Spinal cord (tissue), 10 donors: ENCODE results near the gene NCBP2. TPM values are rescaled to one million over a fixed set of nuclear protein-coding genes. Genes with fewer than 3 reads are reported as not detected.

Experiments used
- DNase-seq, 6 donors: peaks; one replicate each; pipeline versions ENCODE4 v3.0.0 to v3.0.0-alpha.2; 2013 to 2015; ENCODE audit warnings: low spot score in 6 of 6, low read depth in 4 of 6
- H3K27ac ChIP-seq: one replicate; pipeline ENCODE4 v1.5.1; 2013; ENCODE audit warnings: low read depth, low read length, control low read depth
- H3K27me3 ChIP-seq: one replicate; pipeline ENCODE4 v1.6.1; 2013; ENCODE audit warnings: low read length; ENCODE audit not compliant: control insufficient read depth, insufficient read depth
- H3K36me3 ChIP-seq: one replicate; pipeline ENCODE4 v1.6.1; 2013; ENCODE audit warnings: low read length; ENCODE audit not compliant: control insufficient read depth, insufficient read depth
- H3K4me1 ChIP-seq: one replicate; pipeline ENCODE4 v1.6.1; 2013; ENCODE audit warnings: low read length; ENCODE audit not compliant: control insufficient read depth, insufficient read depth
- H3K4me3 ChIP-seq: one replicate; pipeline ENCODE4 v1.5.1; 2013; ENCODE audit warnings: low read depth, low read length, control low read depth
- H3K9me3 ChIP-seq: one replicate; pipeline ENCODE4 v1.6.1; 2013; ENCODE audit warnings: low read length; ENCODE audit not compliant: control insufficient read depth, insufficient read depth
- WGBS: methylation state at CpG from one replicate; pipeline ENCODE4 v1.1.5; 2013; ENCODE audit warnings: missing lambda C conversion rate; ENCODE audit not compliant: insufficient coverage; 5-methylcytosine and 5-hydroxymethylcytosine counted together
- polyA plus RNA-seq, 2 donors: library from polyadenylated mRNA; unstranded; fragments of 120-200 nt; gene quantifications; one replicate each; pipeline ENCODE4 v1.2.1, GENCODE V29; 2013; ENCODE audit not compliant: insufficient read length in 2 of 2
- total RNA-seq, 2 donors: library from RNA; depleted of rRNA in 1 of 2; stranded (reverse); fragments of 120-200 nt in 1 of 2; fragments of >200 nt in 1 of 2; gene quantifications; one replicate each; pipeline versions ENCODE4 v1.2.3 to v1.2.4, GENCODE V29; 2013 to 2014
- donor health status: healthy.

NCBP2 gene
- total and polyA plus RNA-seq, 4 donors: 53.3 to 143 (median 94.1) TPM

DNA sequence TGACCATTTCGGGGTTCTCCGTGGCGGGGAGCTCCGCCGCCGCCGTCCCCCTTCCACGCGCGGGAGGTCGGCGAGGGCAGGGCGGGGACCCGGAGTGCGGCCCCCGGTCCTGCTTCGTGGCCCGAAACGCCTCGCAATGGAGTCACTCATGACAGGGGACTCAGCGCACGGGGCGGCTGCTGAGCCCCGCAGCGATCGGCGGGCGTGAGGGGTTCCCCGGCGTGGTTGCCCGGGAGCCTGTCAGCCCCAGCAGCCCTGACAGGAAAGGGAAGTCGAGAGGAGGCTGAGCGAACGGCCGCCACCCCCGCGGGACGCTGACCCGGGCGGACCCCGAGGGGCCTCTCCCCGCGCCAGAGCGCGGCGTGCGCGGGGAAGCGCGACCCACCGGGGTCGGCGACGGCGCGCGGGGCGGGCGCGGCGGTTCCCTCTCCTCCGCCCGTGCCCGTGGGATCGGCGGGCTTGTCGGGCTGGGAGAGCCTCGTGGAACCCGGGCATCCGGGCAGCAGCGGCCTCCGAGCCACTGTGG, 26.9 kb upstream of the NCBP2 start:
- H3K9me3 ChIP-seq: no peaks in the 10 kb centered on the region
- peaks cover 16% of the 10 kb centered on the region for H3K36me3 ChIP-seq
- H3K4me1 ChIP-seq: peaks cover 22% of the 10 kb centered on the region
- WGBS: under 1% methylated on average over 72 of the region's 72 CpGs
- no peak overlapping the region for H3K27ac ChIP-seq
- peak overlapping the region; percentile 49 for H3K4me3 ChIP-seq
- H3K27me3 ChIP-seq: peaks cover 42% of the 10 kb centered on the region
- peak in 2 of 6 donors; percentile 47 to 49 for DNase-seq

DNA sequence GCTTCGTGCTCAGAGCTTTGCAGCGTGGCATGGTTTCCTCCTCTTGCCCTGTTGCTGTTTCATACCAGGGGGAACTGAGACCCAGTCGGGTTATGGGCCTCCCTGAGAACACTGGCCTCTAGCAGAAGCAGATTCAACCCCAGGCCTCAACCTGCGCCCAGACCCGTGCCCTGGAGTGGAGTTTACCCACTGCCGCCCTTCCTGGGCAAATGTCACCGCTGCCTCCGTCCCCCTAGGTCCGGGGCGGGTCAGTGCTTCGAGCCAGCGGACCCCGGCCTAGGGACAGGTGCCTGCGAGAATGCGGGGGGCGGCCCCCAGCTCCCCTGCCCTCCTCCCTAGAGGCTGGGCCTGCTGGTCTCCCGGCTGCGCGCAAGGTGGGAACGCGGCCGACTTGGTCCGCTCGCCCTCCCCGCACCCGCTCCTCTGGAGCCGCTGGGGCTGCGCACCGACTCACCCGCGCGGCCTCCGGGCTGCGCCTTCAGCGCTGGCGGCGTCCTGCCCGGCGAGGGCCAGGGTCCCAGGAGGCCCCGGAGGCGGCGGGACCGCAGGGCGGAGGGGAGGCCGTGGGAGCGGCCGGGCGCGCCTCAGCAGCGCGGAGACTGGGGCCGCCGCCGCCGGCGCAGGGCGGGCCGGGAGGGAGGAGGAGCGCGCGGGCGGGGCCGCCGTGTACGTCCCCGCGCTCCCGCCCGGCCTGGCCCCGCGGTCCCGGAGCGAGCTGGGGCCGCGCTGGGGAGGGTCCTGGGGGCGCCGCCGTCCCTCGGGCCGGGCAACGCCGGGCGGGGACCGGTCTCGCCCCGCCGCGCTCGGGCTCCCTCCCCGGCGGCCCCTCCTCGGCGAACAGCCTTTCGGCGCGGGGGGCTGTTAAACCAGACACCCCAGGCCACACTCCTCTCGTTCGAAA, 26.2 kb upstream of the NCBP2 start, which contains the start of gene PIGZ:
Gene PIGZ (minus strand): TSS at position 601 of the 901 bp plus-strand sequence. CDS start 16,802 bp downstream, outside the sequence.
- Histone ChIP-seq H3K4me1 (peaks cover 22% of the 10 kb centered on the region), H3K36me3 (peaks cover 16% of the 10 kb centered on the region), H3K27ac (no peak within 1 kb of the TSS), H3K9me3 (no peaks in the 10 kb centered on the region), H3K27me3 (peaks cover 42% of the 10 kb centered on the region), H3K4me3 (peak within 1 kb of the TSS; percentile 49)
- whole genome bisulfite sequencing: 1% methylated on average over 98 of the region's 98 CpGs
- peak in 2 of 6 donors; percentile 54 to 63 for DNase-seq

DNA sequence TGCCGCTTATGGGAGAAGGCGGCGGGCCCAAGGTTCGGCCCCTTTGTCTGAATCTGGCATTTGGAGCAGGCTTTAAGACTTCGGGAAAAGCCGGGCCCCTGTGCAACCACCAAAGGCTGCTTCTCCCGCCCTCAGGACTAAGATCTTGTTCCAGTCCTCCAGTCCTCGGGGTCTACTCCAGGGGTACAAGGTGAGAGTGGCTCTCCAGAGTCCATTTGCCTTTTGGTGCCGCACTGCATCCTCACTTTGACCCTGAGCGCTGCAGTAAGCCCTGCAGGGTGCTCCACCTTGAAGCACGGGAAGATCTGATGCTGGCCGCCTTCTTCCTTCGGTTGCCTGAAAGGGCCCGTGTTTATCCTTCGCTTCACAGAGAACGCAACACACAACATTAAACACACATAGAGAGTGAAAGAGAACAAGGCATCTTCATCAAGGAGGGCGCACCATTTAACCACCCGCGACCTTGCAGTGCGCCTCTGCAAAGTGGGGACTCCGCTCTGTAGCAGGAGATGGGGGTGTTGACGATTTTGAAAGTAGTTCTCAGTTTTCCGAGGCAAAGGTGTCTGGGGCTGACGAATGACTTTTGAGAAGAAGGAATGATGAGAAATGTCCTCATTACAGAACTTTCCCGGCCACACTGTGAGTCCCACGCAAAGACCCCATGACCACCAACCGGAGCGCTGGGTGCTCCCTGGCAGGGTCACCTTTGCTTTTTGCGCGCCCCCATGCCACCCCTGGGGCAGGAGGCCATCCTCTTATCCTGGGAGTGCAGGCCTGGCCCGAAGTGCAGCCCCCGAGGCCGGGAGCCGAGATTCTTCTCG, 25.3 kb upstream of the NCBP2 start:
- Histone ChIP-seq H3K27me3 (peaks cover 42% of the 10 kb centered on the region), H3K4me1 (peaks cover 22% of the 10 kb centered on the region), H3K9me3 (no peaks in the 10 kb centered on the region), H3K4me3 (peak overlapping the region; percentile 37), H3K36me3 (peaks cover 16% of the 10 kb centered on the region), H3K27ac (no peak overlapping the region)
- peak in 1 of 6 donors; percentile 21 for DNase-seq
- 30% methylated on average over 31 of the region's 35 CpGs for WGBS

DNA sequence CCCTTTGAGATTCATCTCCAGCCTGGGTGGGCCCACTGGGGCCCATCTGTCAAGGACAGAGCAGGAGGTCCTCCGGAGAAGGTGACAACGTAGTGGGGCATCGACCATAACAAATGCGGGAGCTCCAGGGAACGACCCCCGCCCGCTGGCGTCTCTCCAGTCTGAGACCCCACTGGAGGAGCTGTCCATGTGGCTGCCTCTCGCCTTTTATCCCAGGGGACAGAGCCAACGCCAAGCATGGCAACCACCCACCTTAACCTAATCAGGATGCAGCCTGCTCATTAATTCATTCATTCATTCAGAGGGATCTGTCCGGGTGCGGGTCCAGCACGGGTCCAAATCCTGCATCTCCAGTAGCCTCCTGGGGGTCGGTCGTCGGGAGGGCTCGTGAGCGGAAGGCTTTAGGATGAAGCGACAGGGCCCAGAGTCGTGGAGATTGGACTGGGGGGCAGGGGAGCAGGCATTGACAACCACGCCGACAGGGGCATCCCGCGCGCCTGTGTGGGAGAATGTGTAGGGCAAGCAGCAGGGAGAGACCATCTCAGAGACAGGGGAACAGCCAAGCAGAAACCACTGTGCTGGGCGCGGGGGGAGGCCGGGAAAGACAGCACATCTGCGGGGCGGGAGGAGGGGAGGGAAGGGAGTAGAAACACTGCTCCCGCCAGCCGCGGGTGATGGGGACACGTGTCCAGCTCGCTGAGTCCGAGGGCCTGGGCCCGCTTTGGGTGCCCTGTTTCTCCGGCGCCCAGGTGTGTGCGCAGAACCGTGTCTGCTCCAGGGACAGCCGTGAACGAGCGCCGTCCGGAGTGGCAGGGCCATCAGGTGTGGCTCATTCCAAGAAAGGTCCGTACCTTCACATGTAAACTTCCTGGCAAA, 24.4 kb upstream of the NCBP2 start:
- H3K4me3 ChIP-seq: no peak overlapping the region
- peaks cover 22% of the 10 kb centered on the region for H3K4me1 ChIP-seq
- no peaks in the 10 kb centered on the region for H3K9me3 ChIP-seq
- H3K27ac ChIP-seq: no peak overlapping the region
- WGBS: 12% methylated on average over 47 of the region's 47 CpGs
- H3K36me3 ChIP-seq: peaks cover 16% of the 10 kb centered on the region
- peak in 2 of 6 donors; percentile 44 to 90 for DNase-seq
- peaks cover 39% of the 10 kb centered on the region for H3K27me3 ChIP-seq

DNA sequence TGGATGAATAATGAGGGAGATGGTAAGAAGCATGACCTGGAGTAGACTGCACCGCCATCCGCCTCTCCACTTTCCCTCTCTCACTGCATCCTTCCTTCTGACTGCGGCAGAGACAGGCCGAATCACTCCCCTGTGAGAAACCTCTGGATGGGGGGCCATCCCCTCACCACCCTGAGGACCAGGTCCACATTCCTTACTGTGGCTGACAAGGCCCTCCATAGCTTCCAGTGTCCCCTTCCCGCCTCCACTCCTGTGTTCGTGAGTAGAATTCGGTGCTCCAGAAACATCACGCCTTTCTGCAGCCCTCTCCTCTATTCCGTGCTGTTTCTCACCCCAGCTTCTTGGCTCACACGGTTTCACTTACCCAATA, 23.5 kb upstream of the NCBP2 start:
- peaks cover 16% of the 10 kb centered on the region for H3K36me3 ChIP-seq
- no peak overlapping the region for H3K4me3 ChIP-seq
- H3K27me3 ChIP-seq: peaks cover 32% of the 10 kb centered on the region
- H3K4me1 ChIP-seq: peaks cover 22% of the 10 kb centered on the region
- WGBS: 84% methylated on average over 10 of the region's 10 CpGs
- DNase-seq: peak in 1 of 6 donors; percentile 2
- no peak overlapping the region for H3K27ac ChIP-seq
- no peaks in the 10 kb centered on the region for H3K9me3 ChIP-seq

DNA sequence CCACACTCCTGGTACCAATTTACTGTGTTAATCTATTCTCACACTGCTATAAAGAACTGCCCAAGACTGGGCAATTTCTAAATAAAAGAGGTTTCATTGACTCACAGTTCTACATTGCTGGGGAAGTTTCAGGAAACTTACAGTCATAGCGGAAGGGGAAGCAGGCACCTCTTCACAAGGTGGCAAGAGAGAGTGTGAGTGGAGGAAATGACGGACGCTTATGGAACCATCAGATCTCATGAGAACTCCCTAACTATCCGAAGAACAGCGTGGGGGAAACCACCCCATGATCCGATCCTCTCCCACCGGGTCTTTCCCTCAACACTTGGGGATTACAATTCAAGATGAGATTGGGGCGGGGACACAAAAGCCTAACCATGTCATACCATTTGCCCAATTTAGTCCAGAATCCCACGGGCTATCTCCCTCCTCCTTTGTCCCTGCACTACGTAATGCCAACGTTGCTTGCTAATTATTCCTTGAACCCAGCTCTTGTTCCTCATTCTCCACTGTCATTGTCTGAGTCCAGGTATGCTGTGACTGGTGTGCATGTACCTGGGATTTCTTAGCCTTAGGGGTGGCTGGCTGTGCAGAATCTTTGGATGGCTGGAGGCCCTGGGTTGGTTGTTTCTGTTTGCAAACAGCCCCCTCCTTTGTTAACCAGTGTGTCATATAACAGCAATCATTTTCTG, 22.9 kb upstream of the NCBP2 start:
- H3K27ac ChIP-seq: no peak overlapping the region
- H3K4me1 ChIP-seq: peaks cover 22% of the 10 kb centered on the region
- peaks cover 16% of the 10 kb centered on the region for H3K36me3 ChIP-seq
- H3K27me3 ChIP-seq: peaks cover 27% of the 10 kb centered on the region
- DNase-seq: no peak
- no peak overlapping the region for H3K4me3 ChIP-seq
- no peaks in the 10 kb centered on the region for H3K9me3 ChIP-seq
- 81% methylated on average over 8 of the region's 11 CpGs for WGBS

DNA sequence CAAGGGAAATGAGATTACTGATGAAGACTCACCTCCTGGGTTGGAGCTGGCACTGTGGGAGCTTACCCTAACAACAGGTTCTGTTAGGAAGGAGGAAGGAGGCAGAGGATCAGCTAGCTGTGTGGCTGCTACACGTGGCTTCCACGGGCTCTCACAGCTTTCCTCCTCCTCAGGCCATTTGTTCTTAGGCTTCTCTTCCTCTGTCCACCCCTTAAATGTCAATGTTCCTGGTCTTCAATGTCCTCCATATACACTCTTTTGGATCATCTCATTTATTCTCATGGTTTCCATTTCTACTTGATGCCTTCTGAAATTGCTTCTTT, 21.3 kb upstream of the NCBP2 start:
- Histone ChIP-seq H3K4me1 (peaks cover 22% of the 10 kb centered on the region), H3K27ac (no peak overlapping the region), H3K27me3 (peaks cover 25% of the 10 kb centered on the region), H3K36me3 (peaks cover 16% of the 10 kb centered on the region), H3K9me3 (no peaks in the 10 kb centered on the region), H3K4me3 (no peak overlapping the region)
- WGBS: 85% methylated on average over 2 of the region's 2 CpGs
- DNase-seq: no peak

DNA sequence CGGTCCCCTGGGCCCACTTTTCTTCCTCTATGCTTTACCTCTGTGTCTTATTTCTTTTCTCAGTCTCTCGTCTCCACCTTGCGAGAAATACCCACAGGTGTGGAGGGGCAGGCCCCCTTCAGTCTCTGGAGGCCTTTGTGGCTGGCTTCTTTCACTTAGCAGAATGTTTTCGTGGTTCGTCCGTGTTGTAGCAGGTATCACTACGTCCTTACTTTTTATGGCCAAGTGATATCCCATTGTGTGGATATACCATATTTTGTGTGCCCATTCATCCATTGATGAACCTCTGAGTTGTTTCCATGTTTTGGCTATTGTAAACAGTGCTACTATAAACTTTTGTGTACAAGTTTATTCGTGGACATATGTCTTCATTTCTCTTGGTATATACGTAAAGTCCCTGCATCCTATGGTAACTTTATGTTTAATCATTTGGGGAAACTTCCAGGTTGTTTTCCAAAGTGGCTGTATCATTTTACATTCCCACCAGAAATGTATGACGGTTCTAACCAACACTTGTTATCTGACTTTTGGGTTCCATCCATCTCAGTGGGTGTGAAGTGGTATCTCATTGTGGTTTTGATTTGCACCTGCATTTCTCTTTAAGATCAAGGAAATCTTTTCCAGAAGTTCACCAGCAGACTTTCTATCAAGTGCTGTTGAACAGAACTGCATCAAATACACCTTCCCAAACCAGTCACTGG, 20.8 kb upstream of the NCBP2 start:
- peaks cover 22% of the 10 kb centered on the region for H3K27me3 ChIP-seq

More for the DNA sequence above, 20.8 kb upstream of the NCBP2 start:
- Histone ChIP-seq H3K36me3 (peaks cover 16% of the 10 kb centered on the region), H3K4me1 (peaks cover 18% of the 10 kb centered on the region), H3K27ac (no peak overlapping the region), H3K4me3 (no peak overlapping the region), H3K9me3 (no peaks in the 10 kb centered on the region)
- DNase-seq: no peak
- WGBS: 73% methylated on average over 3 of the region's 10 CpGs
